Muscle of leg (tissue), 11 donors: ENCODE results near the gene KIZ. TPM values are rescaled to one million over a fixed set of nuclear protein-coding genes. Genes with fewer than 3 reads are reported as not detected.
A peak's percentile ranks its signal among the peaks of the same experiment; 100 is the strongest.

Source experiments
- DNase-seq: peaks from one replicate; pipeline ENCODE4 v3.0.0; 2013
- H3K27ac ChIP-seq: one replicate; pipeline ENCODE4 v1.5.1; 2013; ENCODE audit warnings: mild to moderate bottlenecking, low read length, control low read depth
- H3K27me3 ChIP-seq: one replicate; pipeline ENCODE4 v1.6.1; 2013; ENCODE audit warnings: low read length; ENCODE audit not compliant: control insufficient read depth, insufficient read depth
- H3K36me3 ChIP-seq: one replicate; pipeline ENCODE4 v1.6.1; 2013; ENCODE audit warnings: low read length; ENCODE audit not compliant: control insufficient read depth, insufficient read depth
- H3K4me1 ChIP-seq: one replicate; pipeline ENCODE4 v1.6.1; 2013; ENCODE audit warnings: low read length; ENCODE audit not compliant: control insufficient read depth, insufficient read depth
- H3K4me3 ChIP-seq: one replicate; pipeline ENCODE4 v1.5.1; 2013; ENCODE audit warnings: low read length, control low read depth
- H3K9me3 ChIP-seq: replicated peaks from 2 replicates; pipeline ENCODE4 v1.6.1; 2013; ENCODE audit warnings: low read depth, low read length; ENCODE audit not compliant: control insufficient read depth
- WGBS: methylation state at CpG from one replicate; pipeline ENCODE4 v1.1.5; 2013; ENCODE audit warnings: missing lambda C conversion rate; ENCODE audit not compliant: insufficient coverage; 5-methylcytosine and 5-hydroxymethylcytosine counted together
- polyA plus RNA-seq, 8 donors: library from polyadenylated mRNA; unstranded; fragments of 120-200 nt; gene quantifications; one replicate each; pipeline versions ENCODE4 v1.2.1 to v1.2.3, GENCODE V29; 2013; ENCODE audit warnings: inconsistent platforms in 1 of 8, low replicate concordance in 1 of 8; ENCODE audit not compliant: insufficient read length in 8 of 8, insufficient read depth in 1 of 8
- total RNA-seq: library from RNA; stranded (reverse); fragments of 120-200 nt; gene quantifications from one replicate; pipeline ENCODE4 v1.2.4, GENCODE V29; 2013

Gene KIZ
- total and polyA plus RNA-seq, 9 donors: 12.8 to 18.5 (median 15.6) TPM

DNA sequence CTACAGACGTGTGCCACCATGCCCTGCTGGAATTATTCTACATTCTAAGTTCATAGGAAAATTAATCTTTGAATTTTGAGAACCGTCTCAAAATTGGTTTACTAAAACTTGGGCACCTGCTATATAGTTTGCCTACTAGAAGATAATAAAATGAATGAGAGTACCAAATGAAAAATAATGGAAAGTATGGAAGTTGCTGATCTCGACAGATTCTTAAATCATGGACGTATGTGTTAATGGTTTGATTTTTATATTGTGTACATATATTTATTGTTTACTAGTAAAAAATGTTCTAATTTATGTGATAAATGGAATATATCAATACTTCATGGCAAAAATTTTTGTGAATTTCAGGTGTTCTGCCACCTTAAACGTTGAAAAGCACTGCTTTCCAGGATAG, 60.0 kb downstream of the KIZ start:
- Histone ChIP-seq H3K27ac (no peak overlapping the region), H3K4me3 (no peak overlapping the region), H3K9me3 (no peaks in the 10 kb centered on the region), H3K4me1 (peaks cover 13% of the 10 kb centered on the region), H3K36me3 (no peaks in the 10 kb centered on the region), H3K27me3 (no peaks in the 10 kb centered on the region)
- WGBS: no CpG with 5 or more reads among the region's 5 CpGs
- no peak for DNase-seq

DNA sequence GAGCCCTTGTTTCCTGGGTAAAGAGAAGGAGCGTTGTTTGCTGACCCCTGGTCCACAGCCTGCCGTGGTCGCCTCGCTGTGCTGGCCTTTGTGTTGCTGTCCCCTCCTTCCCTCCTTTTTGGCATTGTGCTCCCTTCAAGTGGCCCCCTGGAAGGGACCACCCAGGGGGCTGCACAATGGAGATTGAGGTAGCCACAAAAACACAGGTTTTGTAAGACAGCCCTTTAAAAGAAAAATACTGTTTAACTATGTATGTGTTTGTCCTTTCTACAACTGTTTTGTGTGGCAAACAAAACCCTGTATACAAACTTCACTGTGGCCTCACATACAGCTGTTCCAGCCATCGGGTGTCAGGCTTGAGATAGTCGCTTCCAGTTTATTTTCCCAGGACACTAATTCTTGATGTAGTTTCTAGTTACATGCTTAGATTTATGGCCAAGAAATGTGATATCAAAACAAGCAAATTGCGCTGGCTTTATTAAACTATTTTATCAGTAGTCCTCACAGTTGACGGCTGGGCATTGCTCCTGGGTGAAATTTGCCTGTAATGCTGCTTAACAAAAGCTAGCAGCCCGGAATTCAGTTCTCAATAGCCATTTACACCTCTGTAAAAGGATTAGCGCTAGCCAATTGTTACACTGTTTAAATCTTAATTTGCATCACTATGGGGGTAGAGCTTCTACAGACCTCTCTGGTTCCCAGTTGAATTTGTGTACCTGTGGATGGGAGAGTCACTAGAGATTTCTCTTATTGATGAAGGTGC, 64.1 kb downstream of the KIZ start:
- DNase-seq: peak; percentile 30
- H3K4me1 ChIP-seq: peaks cover 8% of the 10 kb centered on the region
- H3K36me3 ChIP-seq: no peaks in the 10 kb centered on the region
- 63% methylated on average over 2 of the region's 10 CpGs for WGBS
- H3K27me3 ChIP-seq: no peaks in the 10 kb centered on the region
- H3K4me3 ChIP-seq: no peak overlapping the region
- H3K9me3 ChIP-seq: no peaks in the 10 kb centered on the region
- H3K27ac ChIP-seq: no peak overlapping the region

DNA sequence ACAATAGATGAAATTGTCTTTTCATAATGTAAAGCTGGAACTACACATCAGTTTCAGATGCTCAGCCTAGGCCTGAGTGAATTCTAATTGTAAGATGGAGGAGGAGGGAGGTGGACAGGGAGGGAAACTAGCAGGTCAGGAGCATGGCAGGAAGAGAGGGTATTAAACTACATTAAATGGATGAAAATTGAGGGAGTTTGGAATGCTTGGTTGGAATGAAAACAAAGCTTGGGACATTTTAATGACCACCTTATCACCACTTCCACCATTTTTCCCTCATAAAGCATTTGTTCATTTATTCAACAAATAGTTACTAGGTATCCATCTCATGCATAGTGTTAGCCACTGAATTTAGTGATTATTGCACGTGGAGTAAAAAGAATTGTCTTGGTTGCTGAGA, 65.0 kb downstream of the KIZ start:
- peaks cover 8% of the 10 kb centered on the region for H3K4me1 ChIP-seq
- no peaks in the 10 kb centered on the region for H3K36me3 ChIP-seq
- DNase-seq: no peak
- H3K27me3 ChIP-seq: no peaks in the 10 kb centered on the region
- no peak overlapping the region for H3K27ac ChIP-seq
- H3K9me3 ChIP-seq: no peaks in the 10 kb centered on the region
- no CpG with 5 or more reads among the region's 1 CpG for WGBS
- H3K4me3 ChIP-seq: no peak overlapping the region

DNA sequence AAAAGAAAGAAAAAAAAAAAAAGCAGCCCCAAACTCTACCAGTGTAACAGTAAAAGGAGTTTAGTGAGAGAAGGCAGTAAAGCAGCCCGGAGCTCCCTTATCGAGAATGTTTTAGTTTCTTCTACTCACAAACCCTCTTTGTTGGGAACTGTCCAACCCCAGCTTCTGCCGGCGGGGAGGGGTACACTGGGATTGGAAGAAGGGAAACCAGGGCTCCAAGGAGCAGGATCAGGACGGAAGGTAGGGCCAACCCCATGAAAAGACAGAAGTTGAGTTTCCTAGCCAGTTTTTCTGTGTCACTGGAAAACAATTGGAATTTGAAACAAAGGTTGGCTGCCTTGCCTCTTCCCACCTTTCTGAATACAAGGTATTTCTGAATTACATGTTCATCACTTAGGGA, 66.0 kb downstream of the KIZ start:
- Histone ChIP-seq H3K4me3 (no peak overlapping the region), H3K27ac (no peak overlapping the region), H3K9me3 (no peaks in the 10 kb centered on the region), H3K27me3 (no peaks in the 10 kb centered on the region), H3K4me1 (peaks cover 8% of the 10 kb centered on the region), H3K36me3 (no peaks in the 10 kb centered on the region)
- DNase-seq: peak; percentile 20
- WGBS: 40% methylated on average over 1 of the region's 5 CpGs

DNA sequence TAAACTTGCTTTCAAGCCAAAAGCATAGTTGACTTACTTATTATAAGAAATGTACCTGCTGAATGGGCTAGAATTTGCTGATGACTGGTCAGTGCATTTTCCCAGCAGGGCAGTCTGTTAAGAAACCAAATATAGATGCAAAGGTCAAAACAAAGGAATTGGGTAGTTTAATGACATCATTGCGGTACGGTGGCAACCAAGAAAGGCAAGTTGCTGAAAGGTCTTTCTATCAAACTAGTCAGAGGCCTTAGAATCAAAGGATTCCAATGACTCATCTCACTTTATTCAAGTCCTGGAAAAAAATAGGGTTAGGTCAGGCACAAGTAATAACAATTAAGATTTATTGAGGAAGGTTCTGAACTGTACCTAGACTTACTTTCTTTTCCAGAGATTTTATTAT, 76.4 kb downstream of the KIZ start:
- H3K36me3 ChIP-seq: peaks cover 4% of the 10 kb centered on the region
- no CpG with 5 or more reads among the region's 2 CpGs for WGBS
- DNase-seq: no peak
- no peaks in the 10 kb centered on the region for H3K9me3 ChIP-seq
- H3K27ac ChIP-seq: no peak overlapping the region
- H3K4me3 ChIP-seq: no peak overlapping the region
- no peaks in the 10 kb centered on the region for H3K27me3 ChIP-seq
- no peaks in the 10 kb centered on the region for H3K4me1 ChIP-seq

DNA sequence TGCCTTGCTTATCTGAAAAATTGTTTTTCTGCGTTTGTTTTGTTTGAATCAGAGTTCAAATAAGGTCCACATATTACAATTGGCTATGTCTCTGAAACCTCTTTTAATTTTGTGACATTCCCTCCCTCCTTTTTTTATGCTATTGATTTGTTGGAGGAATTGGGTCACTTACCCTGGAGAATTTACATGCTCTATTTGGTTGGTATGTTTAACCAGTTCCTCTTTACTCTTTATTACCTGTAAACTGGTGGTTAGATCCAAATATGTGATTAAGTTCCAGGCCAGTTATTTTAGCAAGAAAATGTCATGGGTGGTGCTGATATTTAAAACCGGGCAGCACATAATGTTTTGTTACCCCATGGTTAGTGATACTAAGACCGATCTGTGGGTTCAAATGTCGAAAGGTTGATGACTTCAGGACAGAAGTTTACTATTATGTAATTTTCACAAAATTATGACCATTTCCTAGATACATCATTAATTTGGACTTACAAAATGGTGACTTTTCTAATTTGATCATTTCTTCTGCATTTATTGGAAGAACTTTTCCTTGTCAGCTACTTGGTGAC, 77.3 kb downstream of the KIZ start:
- H3K9me3 ChIP-seq: no peaks in the 10 kb centered on the region
- DNase-seq: no peak
- no peaks in the 10 kb centered on the region for H3K4me1 ChIP-seq
- no peak overlapping the region for H3K27ac ChIP-seq
- no peaks in the 10 kb centered on the region for H3K27me3 ChIP-seq
- no peak overlapping the region for H3K4me3 ChIP-seq
- no CpG with 5 or more reads among the region's 4 CpGs for WGBS
- H3K36me3 ChIP-seq: peaks cover 4% of the 10 kb centered on the region

DNA sequence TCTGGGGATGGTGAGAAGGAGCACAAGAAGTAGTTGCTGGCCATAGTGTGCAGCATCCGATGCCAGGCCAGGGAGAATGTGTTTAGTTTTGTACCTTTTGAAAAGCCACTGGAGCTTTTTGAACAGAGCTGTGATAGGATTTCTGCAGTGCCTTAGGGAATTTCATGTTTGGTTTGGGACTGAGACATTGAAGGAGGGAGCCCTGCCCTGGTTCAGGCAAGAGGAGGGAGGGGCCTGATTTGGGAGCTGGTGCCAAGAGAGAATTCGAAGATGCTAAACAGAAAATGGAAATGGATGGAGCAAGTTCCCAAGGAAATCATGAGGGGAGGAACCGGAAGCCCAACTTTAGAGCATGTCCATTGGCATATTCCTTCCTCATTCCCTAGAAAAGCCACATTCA, 80.7 kb downstream of the KIZ start:
- Histone ChIP-seq H3K27me3 (no peaks in the 10 kb centered on the region), H3K9me3 (no peaks in the 10 kb centered on the region), H3K27ac (no peak overlapping the region), H3K4me3 (no peak overlapping the region), H3K4me1 (no peaks in the 10 kb centered on the region), H3K36me3 (peaks cover 4% of the 10 kb centered on the region)
- DNase-seq: no peak
- 83% methylated on average over 2 of the region's 3 CpGs for WGBS

DNA sequence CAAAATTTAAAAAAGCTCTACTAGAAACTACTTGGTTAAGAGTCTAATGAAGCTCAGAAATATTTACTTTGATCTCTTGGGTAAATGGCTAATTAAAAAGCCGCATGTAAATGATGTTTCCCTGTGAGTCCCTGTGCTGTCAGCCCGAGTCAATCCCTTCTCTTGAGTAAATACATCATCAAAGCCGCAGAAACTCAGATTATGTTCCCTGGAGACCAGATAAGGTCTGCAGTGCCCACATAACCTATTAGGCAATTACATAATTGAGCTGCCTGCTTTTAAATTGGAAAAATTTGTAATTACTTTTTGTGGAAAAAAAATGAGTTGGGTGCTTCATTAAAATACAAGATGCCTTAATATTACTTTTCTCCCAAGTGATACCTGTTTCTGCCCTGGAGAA, 83.1 kb downstream of the KIZ start:
- Histone ChIP-seq H3K4me3 (no peak overlapping the region), H3K27ac (no peak overlapping the region), H3K27me3 (no peaks in the 10 kb centered on the region), H3K4me1 (no peaks in the 10 kb centered on the region), H3K36me3 (peaks cover 4% of the 10 kb centered on the region), H3K9me3 (no peaks in the 10 kb centered on the region)
- no CpG with 5 or more reads among the region's 3 CpGs for WGBS
- no peak for DNase-seq

DNA sequence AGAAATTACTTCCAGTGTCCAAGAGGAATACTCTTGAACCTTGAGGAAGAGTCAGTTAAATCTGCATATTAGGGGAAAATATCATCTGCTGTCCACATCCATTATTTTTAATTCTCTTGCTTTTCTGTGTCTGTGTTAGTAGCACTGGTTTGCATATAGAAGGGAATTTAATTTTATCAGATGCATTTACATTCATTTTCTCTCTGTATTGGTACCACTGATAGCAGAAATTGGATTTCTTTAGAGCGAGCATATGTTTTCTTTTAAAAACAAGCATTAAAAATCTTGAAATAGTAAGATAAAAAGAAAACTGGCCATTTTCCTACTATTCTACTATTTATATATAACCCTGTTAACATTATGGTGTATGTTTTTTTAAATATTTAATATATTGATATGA, 83.8 kb downstream of the KIZ start:
- no peak overlapping the region for H3K4me3 ChIP-seq
- H3K27ac ChIP-seq: no peak overlapping the region
- H3K36me3 ChIP-seq: peaks cover 4% of the 10 kb centered on the region
- no peaks in the 10 kb centered on the region for H3K9me3 ChIP-seq
- no peaks in the 10 kb centered on the region for H3K27me3 ChIP-seq
- no peak for DNase-seq
- no CpG with 5 or more reads among the region's 1 CpG for WGBS
- H3K4me1 ChIP-seq: no peaks in the 10 kb centered on the region

DNA sequence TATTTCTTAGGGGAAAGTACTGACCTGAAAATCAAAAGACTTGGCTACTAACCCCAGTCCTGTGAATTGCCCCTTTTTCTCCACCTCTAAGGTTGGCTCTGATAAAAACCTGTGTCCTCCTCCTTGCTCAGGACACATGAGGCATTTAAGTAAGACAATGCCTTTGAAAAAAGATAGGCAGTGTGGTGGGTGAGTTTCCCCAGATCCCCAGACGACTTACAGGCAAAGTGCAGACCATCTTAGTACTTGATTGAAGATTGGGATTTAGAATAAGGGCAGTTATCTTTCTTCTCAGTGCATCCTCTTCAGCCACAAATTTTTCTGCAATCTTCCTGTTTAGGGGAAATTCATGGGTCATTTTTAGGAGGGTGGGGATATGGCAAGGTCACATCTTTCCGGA, 87.8 kb downstream of the KIZ start:
- Histone ChIP-seq H3K27ac (no peak overlapping the region), H3K4me1 (no peaks in the 10 kb centered on the region), H3K9me3 (no peaks in the 10 kb centered on the region), H3K4me3 (no peak overlapping the region), H3K27me3 (no peaks in the 10 kb centered on the region), H3K36me3 (no peaks in the 10 kb centered on the region)
- DNase-seq: no peak
- WGBS: no CpG with 5 or more reads among the region's 2 CpGs
